ENCODE data around the gene SPTLC3. TPM values are rescaled to one million over a fixed set of nuclear protein-coding genes. Genes with fewer than 3 reads are reported as not detected.
A peak's percentile ranks its signal among the peaks of the same experiment; 100 is the strongest.

SPTLC3 gene
- total and polyA plus RNA-seq, 2 of the 13 experiments (the other 11 are each of a cell fraction or from before 2014, with no cell fraction given), result 20.5 to 95.6 TPM

GRCh38 chr20:12978613-12979495 lies 29.9 kb upstream of the SPTLC3 start (continued):
- TF ChIP-seq ZNF142 (CRISPR knock-in tag; IDR thresholded peaks at IDR 0.05) (no peak), HNRNPK (IDR thresholded peaks at IDR 0.05; ENCODE audit: low read depth, low read length, poor library complexity, severe bottlenecking) (no peak), BCL3 (CRISPR knock-in tag; IDR thresholded peaks at IDR 0.05) (no peak), TCF12 (IDR thresholded peaks at IDR 0.05) (no peak), TCF12 (CRISPR knock-in tag; IDR thresholded peaks at IDR 0.05) (0 out of 2 replicates have a peak, but pooled peaks have one; percentile 36), ZNF414 (CRISPR knock-in tag; IDR thresholded peaks at IDR 0.05) (peak; percentile 53; the same call in 1 of the 2 replicates), MAFF (IDR thresholded peaks at IDR 0.05; ENCODE audit: low read depth, low read length) (peak; percentile 54), SMYD3 (CRISPR knock-in tag; IDR thresholded peaks at IDR 0.05) (peak; percentile 94), ZNF263 (CRISPR knock-in tag; IDR thresholded peaks at IDR 0.05) (no peak), HDAC1 (CRISPR knock-in tag; IDR thresholded peaks at IDR 0.05) (peak; percentile 90), MIER2 (CRISPR knock-in tag; IDR thresholded peaks at IDR 0.05) (peak; percentile 84), TARDBP (CRISPR knock-in tag; IDR thresholded peaks at IDR 0.05) (peak; percentile 96), ZBTB34 (CRISPR knock-in tag; IDR thresholded peaks at IDR 0.05) (no peak), ZNF274 (CRISPR knock-in tag; IDR thresholded peaks at IDR 0.05) (no peak), ZNF792 (CRISPR knock-in tag; IDR thresholded peaks at IDR 0.05) (peak; percentile 99), ZNF644 (CRISPR knock-in tag; IDR thresholded peaks at IDR 0.05; ENCODE audit: low read depth) (peak; percentile 92), ZNF761 (CRISPR knock-in tag; conservative IDR thresholded peaks at IDR 0.05) (peak; percentile 66; the same call in 1 of the 2 replicates), ZNF317 (CRISPR knock-in tag; IDR thresholded peaks at IDR 0.05) (0 out of 2 replicates have a peak, but pooled peaks have one; percentile 48), SMC3 (IDR thresholded peaks at IDR 0.05; ENCODE audit: low read length) (peak; percentile 14; the same call in 1 of the 2 replicates)
